ENCODE data around the gene CFAP74.
A peak's percentile ranks its signal among the peaks of the same experiment; 100 is the strongest.

Gene CFAP74

DNA sequence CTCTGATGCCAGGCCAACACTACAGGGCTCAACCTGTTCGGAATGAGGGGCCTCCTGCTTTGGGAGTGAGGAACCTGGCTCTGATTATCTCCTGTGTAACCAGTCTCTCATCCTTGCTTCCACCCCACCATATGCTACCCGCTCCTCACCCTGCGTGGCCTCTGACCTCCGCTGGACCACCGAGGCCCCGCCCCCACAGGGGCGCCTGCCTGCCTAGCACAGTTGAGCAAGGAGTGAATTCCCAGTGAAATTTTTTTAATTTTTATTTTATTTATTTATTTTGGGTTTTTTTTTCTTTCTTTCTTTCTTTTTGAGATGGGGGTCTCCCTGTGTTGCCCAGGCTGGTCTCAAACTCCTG, 110.8 kb downstream of the CFAP74 start:
- DNase-seq (ENCODE audit: low read depth) = no peak
- no peak overlapping the region for H3K4me3 ChIP-seq (ENCODE audit: control insufficient read depth, low read depth, low read length)
- TF ChIP-seq, protein P1, sequence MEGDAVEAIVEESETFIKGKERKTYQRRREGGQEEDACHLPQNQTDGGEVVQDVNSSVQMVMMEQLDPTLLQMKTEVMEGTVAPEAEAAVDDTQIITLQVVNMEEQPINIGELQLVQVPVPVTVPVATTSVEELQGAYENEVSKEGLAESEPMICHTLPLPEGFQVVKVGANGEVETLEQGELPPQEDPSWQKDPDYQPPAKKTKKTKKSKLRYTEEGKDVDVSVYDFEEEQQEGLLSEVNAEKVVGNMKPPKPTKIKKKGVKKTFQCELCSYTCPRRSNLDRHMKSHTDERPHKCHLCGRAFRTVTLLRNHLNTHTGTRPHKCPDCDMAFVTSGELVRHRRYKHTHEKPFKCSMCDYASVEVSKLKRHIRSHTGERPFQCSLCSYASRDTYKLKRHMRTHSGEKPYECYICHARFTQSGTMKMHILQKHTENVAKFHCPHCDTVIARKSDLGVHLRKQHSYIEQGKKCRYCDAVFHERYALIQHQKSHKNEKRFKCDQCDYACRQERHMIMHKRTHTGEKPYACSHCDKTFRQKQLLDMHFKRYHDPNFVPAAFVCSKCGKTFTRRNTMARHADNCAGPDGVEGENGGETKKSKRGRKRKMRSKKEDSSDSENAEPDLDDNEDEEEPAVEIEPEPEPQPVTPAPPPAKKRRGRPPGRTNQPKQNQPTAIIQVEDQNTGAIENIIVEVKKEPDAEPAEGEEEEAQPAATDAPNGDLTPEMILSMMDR (conservative IDR thresholded peaks at IDR 0.05; ENCODE audit: control insufficient read depth, insufficient read depth, low read depth, low read length) = no peak

DNA sequence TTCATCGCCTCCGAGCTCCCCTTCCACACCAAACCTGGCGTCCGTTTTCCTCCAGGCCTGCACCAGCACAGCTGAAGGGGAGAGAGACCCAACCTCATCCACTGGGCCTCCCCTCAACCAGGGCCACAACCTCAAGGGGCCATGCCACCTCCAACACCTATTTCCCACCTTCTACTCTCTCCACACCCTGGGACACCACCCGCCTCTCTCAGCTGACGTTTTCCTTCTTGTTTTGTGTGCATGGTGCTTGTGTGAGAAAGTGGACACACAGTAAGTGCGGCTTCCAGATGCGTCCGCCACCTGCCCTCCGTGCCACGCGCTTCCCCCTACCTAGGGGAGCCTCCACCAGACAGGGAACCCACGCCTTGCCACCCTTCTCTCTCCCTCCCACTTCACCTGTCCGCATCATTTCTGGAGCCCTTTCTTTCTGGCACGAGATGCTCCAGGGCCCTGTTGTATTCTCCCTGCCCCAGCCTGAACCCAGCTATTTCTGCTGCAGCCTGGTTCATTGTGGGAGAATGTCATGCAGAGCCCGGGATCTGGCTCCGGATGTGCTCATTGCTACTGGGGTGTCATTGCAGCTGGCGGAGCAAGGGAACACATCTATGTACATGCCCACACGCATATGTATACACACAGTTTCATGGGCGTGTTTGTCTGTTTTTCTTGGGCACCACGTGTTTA, 111.4 kb downstream of the CFAP74 start:
- DNase-seq (ENCODE audit: low read depth) = no peak
- peak overlapping the region; percentile 55 for H3K4me3 ChIP-seq (ENCODE audit: control insufficient read depth, low read depth, low read length)

DNA sequence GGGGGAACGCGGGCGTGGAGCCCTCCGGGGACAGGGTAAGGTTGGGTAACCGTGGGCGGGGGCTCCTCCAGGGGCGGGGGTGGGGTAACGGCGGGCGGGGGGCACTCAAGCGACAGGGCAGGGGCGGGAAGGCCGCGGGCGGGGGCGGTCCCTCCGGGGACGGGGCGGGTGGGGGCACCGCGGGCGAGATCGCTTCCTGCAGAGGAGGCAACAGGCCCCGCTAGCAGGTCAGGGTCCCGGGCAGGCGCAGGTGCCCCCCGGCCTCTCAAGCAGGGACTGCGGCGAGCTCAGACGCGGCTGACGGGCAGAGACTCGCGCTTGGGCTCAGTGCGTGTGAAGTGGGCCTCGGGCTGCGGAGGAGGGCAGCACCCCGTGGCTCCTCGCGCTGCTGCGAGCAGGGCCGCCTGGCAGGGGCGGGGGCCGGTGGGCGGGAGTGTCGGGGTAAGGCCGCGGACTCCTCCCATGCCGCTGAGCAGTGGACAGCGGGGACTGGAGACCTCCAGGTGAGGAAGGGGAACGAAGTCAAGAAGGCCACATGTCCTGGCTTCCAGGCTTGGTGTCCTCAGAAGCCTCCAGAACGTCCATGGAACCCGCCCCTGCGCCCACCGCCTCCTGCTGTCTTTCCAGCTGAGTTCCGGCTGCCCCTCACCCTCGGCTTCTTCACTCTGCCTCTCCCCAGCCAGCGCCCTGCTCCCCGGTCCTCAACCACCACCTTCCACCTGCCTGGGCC, 112.1 kb downstream of the CFAP74 start:
- TF ChIP-seq, protein P1 (conservative IDR thresholded peaks at IDR 0.05; ENCODE audit: control insufficient read depth, insufficient read depth, low read depth, low read length) = no peak
- peak; percentile 32 for DNase-seq (ENCODE audit: low read depth)
- peak overlapping the region; percentile 55 for H3K4me3 ChIP-seq (ENCODE audit: control insufficient read depth, low read depth, low read length)

More for the DNA sequence above, 111.4 kb downstream of the CFAP74 start:
- TF ChIP-seq, protein P1 (conservative IDR thresholded peaks at IDR 0.05; ENCODE audit: control insufficient read depth, insufficient read depth, low read depth, low read length) = no peak

DNA sequence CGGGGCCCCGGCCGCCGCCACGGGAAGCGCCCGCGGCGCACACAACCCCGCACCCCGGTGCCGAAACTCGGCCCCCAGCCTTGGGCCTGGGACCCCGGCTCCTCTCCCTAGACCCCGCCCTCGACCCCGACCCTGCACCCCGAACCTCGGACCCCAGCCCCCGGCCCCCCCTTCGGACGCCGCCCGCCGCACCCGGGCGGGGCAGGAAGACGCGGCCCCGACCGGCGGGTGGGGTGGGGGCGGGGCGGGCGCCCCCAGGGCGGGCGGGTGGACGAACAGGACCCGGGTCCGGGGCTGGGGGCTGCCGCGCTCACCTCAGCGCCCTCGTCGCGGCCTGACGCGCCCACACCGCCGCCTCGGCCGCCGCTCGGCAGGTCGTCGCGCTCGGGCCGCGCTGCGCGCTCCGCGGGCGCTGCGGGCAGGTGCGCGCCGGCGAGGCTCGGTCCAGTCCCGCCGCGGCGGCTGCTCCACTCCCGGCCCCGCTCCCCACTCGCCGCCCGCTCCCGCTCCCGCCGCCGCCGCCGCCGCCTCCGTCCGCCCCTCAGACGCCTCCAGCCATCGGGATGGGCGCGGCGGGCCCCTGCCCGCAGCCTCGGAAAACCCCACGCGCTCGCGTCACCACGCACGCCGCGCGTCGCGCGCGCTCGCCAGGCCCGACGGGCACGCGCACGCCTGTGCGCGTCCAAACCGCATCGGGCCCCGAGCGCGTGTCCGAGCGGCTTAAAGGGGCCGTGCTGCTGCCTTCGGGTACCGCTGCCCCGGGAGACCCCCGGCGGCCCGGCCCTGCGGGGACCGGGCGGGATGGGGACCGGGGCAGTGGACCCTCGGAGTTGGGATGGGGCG, 112.9 kb downstream of the CFAP74 start, which contains the start of gene GNB1:
GNB1 (minus strand) TSS at position 582 of the 843 bp plus-strand sequence. CDS start 65,634 bp downstream, outside the sequence.
- DNase-seq (ENCODE audit: low read depth) = peak; percentile 86
- TF ChIP-seq, protein P1 (conservative IDR thresholded peaks at IDR 0.05; ENCODE audit: control insufficient read depth, insufficient read depth, low read depth, low read length) = no peak
- peak within 1 kb of the TSS; percentile 77 for H3K4me3 ChIP-seq (ENCODE audit: control insufficient read depth, low read depth, low read length)

DNA sequence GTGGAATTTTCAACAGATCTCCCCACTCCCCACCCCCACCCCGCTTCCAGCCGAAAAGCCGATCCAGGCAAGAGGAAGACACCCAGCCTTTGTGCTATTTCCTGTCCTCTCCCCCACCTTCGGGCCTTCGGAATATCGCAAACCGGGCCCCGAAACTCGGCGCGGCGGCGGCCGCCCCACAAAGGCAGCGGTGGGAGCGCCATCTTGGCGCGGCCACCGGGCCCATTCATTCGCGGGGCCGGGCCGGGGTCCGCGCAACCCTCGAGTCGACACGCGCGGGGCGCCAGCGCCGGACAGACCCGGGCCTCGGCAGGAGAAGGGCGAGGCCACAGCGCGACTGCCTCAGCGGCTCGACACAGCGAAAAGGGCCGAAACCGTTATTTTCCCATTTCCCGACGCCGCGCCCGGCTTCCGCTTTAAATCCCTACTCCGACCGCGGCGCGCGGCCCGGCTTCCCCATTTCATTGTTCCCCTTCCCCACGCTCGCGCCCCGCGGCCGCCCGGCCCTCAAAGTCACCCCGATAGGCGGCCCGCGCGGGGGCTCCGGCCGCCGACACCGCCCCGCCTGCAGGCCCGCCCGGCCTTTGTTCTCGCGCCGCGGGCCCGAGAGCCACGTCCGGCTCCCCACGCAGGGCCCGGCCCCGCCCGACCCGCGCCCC, 113.6 kb downstream of the CFAP74 start:
- TF ChIP-seq, protein P1 (conservative IDR thresholded peaks at IDR 0.05; ENCODE audit: control insufficient read depth, insufficient read depth, low read depth, low read length) = no peak
- H3K4me3 ChIP-seq (ENCODE audit: control insufficient read depth, low read depth, low read length) = peak overlapping the region; percentile 77
- DNase-seq (ENCODE audit: low read depth) = peak; percentile 34

Data from fibroblast of mammary gland (primary cell).